AG09309 (cell line): ENCODE data around the gene HMX1.

Experiments used
- DNase-seq: peaks from one replicate; pipeline ENCODE4 v3.0.0-alpha.2; 2010; ENCODE audit warnings: low read depth
- H3K4me3 ChIP-seq: 2 replicates; pipeline ENCODE4 v1.5.1; 2011; ENCODE audit warnings: mild to moderate bottlenecking, low read depth, low read length, moderate library complexity; ENCODE audit not compliant: control insufficient read depth
- CTCF ChIP-seq: IDR thresholded peaks from 2 replicates; pipeline ENCODE4 v1.5.1; 2011; ENCODE audit warnings: mild to moderate bottlenecking, low read depth, low read length, inconsistent platforms; ENCODE audit not compliant: insufficient read depth, control insufficient read depth; ENCODE audit errors: missing control alignments

The HMX1 gene

GRCh38 chr4:8860096-8860891 lies 11.3 kb downstream of the HMX1 start:
- no peak overlapping the region for H3K4me3 ChIP-seq
- no peak for TF ChIP-seq CTCF
- no peak for DNase-seq

- DNase-seq, result no peak
- no peak for TF ChIP-seq CTCF
- H3K4me3 ChIP-seq, result no peak overlapping the region
Observed at GRCh38 chr4:8859550-8860095, 12.0 kb downstream of the HMX1 start.

GRCh38 chr4:8858701-8859210 lies 12.9 kb downstream of the HMX1 start:
- H3K4me3 ChIP-seq, result no peak overlapping the region
- DNase-seq, result no peak
- no peak for TF ChIP-seq CTCF

GRCh38 chr4:8857766-8858700 lies 13.6 kb downstream of the HMX1 start:
- no peak for TF ChIP-seq CTCF
- DNase-seq, result no peak

GRCh38 chr4:8856835-8857621 lies 14.6 kb downstream of the HMX1 start:
- H3K4me3 ChIP-seq, result no peak overlapping the region
- DNase-seq, result no peak
- TF ChIP-seq CTCF, result no peak

More at GRCh38 chr4:8857766-8858700, 13.6 kb downstream of the HMX1 start:
- no peak overlapping the region for H3K4me3 ChIP-seq
